ENCODE results near the gene ACE2.

- TF ChIP-seq THRA (IDR thresholded peaks at IDR 0.05) (no peak), ZNF318 (IDR thresholded peaks at IDR 0.05; ENCODE audit: borderline replicate concordance in 1 of 2, low read depth in 1 of 2) (no peak), FOXP1 (CRISPR knock-in tag; IDR thresholded peaks at IDR 0.05) (no peak), ETV6 (IDR thresholded peaks at IDR 0.05; ENCODE audit: borderline replicate concordance in 1 of 2, low read depth in 2 of 2, low read length in 1 of 2) (no peak), ETV6 (CRISPR knock-in tag; IDR thresholded peaks at IDR 0.05; ENCODE audit: borderline replicate concordance) (no peak), JUND (IDR thresholded peaks at IDR 0.05; ENCODE audit: borderline replicate concordance, low read depth, low read length) (no peak), JUND (tag; IDR thresholded peaks at IDR 0.05; ENCODE audit: borderline replicate concordance, low read depth, low read length) (no peak), CREBBP (IDR thresholded peaks at IDR 0.05; ENCODE audit: low read depth, low read length) (no peak), POLR2A (conservative IDR thresholded peaks at IDR 0.05) (no peak), CTCF (IDR thresholded peaks at IDR 0.05 in 2 of 3, conservative IDR thresholded peaks at IDR 0.05 in 1 of 3; ENCODE audit: insufficient read depth in 2 of 3, low read depth in 1 of 3, low read length in 3 of 3) (no peak), PHF8 (IDR thresholded peaks at IDR 0.05; ENCODE audit: borderline replicate concordance, low read length) (no peak), ZBED1 (IDR thresholded peaks at IDR 0.05) (no peak), POLR2AphosphoS2 (IDR thresholded peaks at IDR 0.05; ENCODE audit: low read length) (no peak)
These were observed 86.5 kb downstream of the ACE2 start for GRCh38 chrX:15514279-15514678.
